A673 (cell line): ENCODE results near the gene LILRB1. TPM values are rescaled to one million over a fixed set of nuclear protein-coding genes. Genes with fewer than 3 reads are reported as not detected.

Source experiments
- BruUV-seq: library from RNA; stranded (reverse); fragments of 400-500 nt; replicated peaks from 2 replicates; lab custom pipeline; 2021; lab: Mats Ljungman, UMichigan
- CTCF ChIA-PET: fragments of 300-600 bp; sonication (Branson Sonifier 250); formaldehyde crosslinking; loops from one replicate; lab custom pipeline; 2022; ENCODE audit warnings: antibody characterized with exemption; lab: Charles Lee
- POLR2A ChIA-PET: fragments of 300-600 bp; sonication (Branson Sonifier 250); formaldehyde crosslinking; loops from one replicate; lab custom pipeline; 2022; ENCODE audit warnings: antibody characterized with exemption; ENCODE audit not compliant: low non-redundant PET; lab: Charles Lee
- DNase-seq: peaks from one replicate; pipeline ENCODE4 v3.0.0-alpha.2; 2015; ENCODE audit warnings: low spot score
- H3K27ac ChIP-seq: fragments of 200-600 bp; sonication (generic); 2 replicates; pipeline ENCODE4 v1.5.1; 2016; ENCODE audit warnings: mixed run types, low read depth, mild to moderate bottlenecking, mixed read lengths, antibody characterized with exemption, low read length; ENCODE audit not compliant: poor library complexity, severe bottlenecking
- H3K27me3 ChIP-seq: fragments of 200-600 bp; sonication (generic); replicated peaks from 2 replicates; pipeline ENCODE4 v1.6.1; 2017; ENCODE audit warnings: mixed run types, low read depth, mild to moderate bottlenecking, mixed read lengths, antibody characterized with exemption, low read length; ENCODE audit not compliant: insufficient read depth, poor library complexity
- H3K36me3 ChIP-seq: fragments of 200-600 bp; sonication (generic); 2 replicates; pipeline ENCODE4 v1.6.1; 2016; ENCODE audit warnings: mixed run types, mild to moderate bottlenecking, mixed read lengths, antibody characterized with exemption, low read length; ENCODE audit not compliant: insufficient read depth, poor library complexity, severe bottlenecking
- H3K4me1 ChIP-seq: fragments of 200-600 bp; sonication (generic); 2 replicates; pipeline ENCODE4 v1.6.1; 2017; ENCODE audit warnings: mixed run types, mild to moderate bottlenecking, mixed read lengths, antibody characterized with exemption, low read length; ENCODE audit not compliant: insufficient read depth, poor library complexity, severe bottlenecking
- H3K4me3 ChIP-seq: fragments of 200-600 bp; sonication (generic); 2 replicates; pipeline ENCODE4 v1.5.1; 2016; ENCODE audit warnings: low read depth, mixed run types, mild to moderate bottlenecking, mixed read lengths, low read length; ENCODE audit not compliant: poor library complexity, severe bottlenecking
- H3K9me3 ChIP-seq: fragments of 200-600 bp; sonication (generic); 2 replicates; pipeline ENCODE4 v1.6.1; 2016; ENCODE audit warnings: mixed run types, low read depth, mild to moderate bottlenecking, mixed read lengths, antibody characterized with exemption, low read length; ENCODE audit not compliant: poor library complexity, severe bottlenecking
- EZH2 ChIP-seq: fragments of 200-600 bp; sonication (generic); IDR thresholded peaks from 2 replicates; pipeline ENCODE4 v1.6.1; 2017; ENCODE audit warnings: borderline replicate concordance, low read depth, mild to moderate bottlenecking, mixed read lengths, antibody characterized with exemption, low read length; ENCODE audit not compliant: poor library complexity, severe bottlenecking
- intact Hi-C: fragments of 100-400 bp; cut with micrococcal nuclease; formaldehyde crosslinking; loops from one replicate; pipeline ENCODE4 v1.10.0; 2022; ENCODE audit not compliant: unreplicated experiment
- total RNA-seq: library from RNA; stranded (reverse); gene quantifications from 2 replicates; pipeline ENCODE4 v1.2.3, GENCODE V29; 2021
- TF ChIP-seq, protein P1 (sequence below): fragments of 300-800, 200-600 bp; sonication (generic); conservative IDR thresholded peaks from 2 replicates; pipeline ENCODE4 v1.5.1; 2017; ENCODE audit warnings: low read depth, mild to moderate bottlenecking, antibody characterized with exemption, low read length, moderate library complexity, mixed read lengths

Gene LILRB1
- total RNA-seq, 1 experiment from 2014 or later, result not detected

DNA sequence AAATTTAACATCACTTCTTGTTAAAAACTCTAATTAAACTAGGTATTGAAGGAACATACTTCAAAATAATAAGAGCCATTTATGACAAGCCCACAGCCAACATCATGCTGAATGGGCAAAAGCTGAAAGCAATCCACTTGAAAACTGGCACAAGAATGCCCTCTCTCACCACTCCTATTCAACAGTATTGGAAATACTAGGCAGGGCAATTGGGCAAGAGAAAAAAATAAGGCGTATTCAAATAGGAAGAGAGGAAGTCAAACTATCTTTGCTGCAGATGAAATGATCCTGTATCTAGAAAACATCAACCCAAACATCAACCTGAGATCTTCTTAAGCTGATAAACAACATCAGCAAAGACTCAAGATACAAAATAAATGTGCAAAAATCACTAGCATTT lies 15.6 kb upstream of the LILRB1 start:
- no peaks in the 10 kb centered on the region for H3K9me3 ChIP-seq
- no peaks in the 10 kb centered on the region for H3K27me3 ChIP-seq
- TF ChIP-seq, protein P1, sequence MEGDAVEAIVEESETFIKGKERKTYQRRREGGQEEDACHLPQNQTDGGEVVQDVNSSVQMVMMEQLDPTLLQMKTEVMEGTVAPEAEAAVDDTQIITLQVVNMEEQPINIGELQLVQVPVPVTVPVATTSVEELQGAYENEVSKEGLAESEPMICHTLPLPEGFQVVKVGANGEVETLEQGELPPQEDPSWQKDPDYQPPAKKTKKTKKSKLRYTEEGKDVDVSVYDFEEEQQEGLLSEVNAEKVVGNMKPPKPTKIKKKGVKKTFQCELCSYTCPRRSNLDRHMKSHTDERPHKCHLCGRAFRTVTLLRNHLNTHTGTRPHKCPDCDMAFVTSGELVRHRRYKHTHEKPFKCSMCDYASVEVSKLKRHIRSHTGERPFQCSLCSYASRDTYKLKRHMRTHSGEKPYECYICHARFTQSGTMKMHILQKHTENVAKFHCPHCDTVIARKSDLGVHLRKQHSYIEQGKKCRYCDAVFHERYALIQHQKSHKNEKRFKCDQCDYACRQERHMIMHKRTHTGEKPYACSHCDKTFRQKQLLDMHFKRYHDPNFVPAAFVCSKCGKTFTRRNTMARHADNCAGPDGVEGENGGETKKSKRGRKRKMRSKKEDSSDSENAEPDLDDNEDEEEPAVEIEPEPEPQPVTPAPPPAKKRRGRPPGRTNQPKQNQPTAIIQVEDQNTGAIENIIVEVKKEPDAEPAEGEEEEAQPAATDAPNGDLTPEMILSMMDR, result no peak
- TF ChIP-seq EZH2, result no peak
- POLR2A ChIA-PET, result no interaction called here
- no TSS peak for BruUV-seq
- CTCF ChIA-PET, result no interaction called here
- H3K4me1 ChIP-seq, result no peaks in the 10 kb centered on the region
- intact Hi-C loops, result no loop called here
- H3K27ac ChIP-seq, result no peak overlapping the region
- H3K4me3 ChIP-seq, result no peak overlapping the region
- H3K36me3 ChIP-seq, result no peaks in the 10 kb centered on the region
- DNase-seq, result no peak

DNA sequence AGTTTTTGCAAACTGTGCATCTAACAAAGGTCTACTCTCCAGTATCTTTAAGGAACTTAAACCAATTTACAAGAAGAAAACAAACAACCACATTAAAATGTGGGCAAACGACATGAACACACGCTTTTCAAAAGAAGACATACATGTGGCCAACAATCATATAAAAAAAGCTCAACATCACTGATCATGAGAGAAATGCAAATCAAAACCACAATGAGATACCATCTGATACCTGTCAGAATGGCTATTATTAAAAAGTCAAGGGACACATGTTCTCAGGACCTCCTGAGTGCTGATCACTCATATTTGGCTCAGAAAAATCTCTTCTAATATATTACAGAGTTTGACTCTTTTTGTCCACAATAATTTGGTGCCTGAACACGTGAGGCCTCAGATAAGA lies 14.2 kb upstream of the LILRB1 start:
- BruUV-seq, result no TSS peak
- H3K4me1 ChIP-seq, result no peaks in the 10 kb centered on the region
- intact Hi-C loops, result no loop called here
- H3K9me3 ChIP-seq, result no peaks in the 10 kb centered on the region
- POLR2A ChIA-PET, result interaction anchor here (0.7 kb wide), 1 partner anchor 439 kb away, joined by 3 read pairs; no protein-coding TSS in a partner anchor
- DNase-seq, result no peak
- no peaks in the 10 kb centered on the region for H3K27me3 ChIP-seq
- no peak overlapping the region for H3K27ac ChIP-seq
- no peak for TF ChIP-seq EZH2
- TF ChIP-seq, protein P1, result no peak
- H3K36me3 ChIP-seq, result no peaks in the 10 kb centered on the region
- CTCF ChIA-PET, result no interaction called here
- H3K4me3 ChIP-seq, result no peak overlapping the region

DNA sequence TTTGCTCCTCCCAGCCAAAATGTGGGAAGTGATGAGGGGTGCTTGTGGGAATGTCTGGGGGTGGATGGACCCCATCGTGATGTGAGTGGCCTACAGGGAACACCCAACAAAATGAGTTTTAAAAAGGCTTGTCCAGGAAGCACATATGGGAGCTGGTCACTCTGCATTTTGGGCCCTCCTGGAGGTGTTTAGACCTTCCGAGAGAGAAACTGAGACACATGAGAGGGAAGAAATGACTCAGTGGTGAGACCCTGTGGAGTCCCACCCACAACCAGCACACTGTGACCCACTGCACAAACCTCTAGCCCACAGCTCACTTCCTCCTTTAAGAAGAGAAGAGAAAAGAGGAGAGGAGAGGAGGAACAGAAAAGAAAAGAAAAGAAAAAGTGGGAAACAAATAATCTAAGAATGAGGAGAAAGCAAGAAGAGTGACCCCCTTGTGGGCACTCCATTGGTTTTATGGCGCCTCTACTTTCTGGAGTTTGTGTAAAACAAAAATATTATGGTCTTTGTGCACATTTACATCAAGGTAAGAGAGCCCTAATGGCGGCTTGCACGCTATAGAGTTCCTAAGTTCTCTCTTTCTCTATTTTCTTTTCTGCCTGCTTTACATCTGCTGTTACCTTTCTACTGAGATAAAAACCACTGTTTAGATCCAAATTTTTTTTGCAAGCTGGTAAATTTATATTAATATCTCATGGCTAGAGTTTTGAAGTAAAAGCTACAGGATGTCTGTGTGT lies 13.3 kb upstream of the LILRB1 start:
- no peak for DNase-seq
- Histone ChIP-seq H3K36me3 (no peaks in the 10 kb centered on the region), H3K4me1 (no peaks in the 10 kb centered on the region), H3K4me3 (no peak overlapping the region), H3K27ac (no peak overlapping the region), H3K9me3 (no peaks in the 10 kb centered on the region), H3K27me3 (peaks cover 5% of the 10 kb centered on the region)
- no TSS peak for BruUV-seq
- POLR2A ChIA-PET, result interaction anchor here (0.7 kb wide), 1 partner anchor 438 kb away, joined by 3 read pairs; no protein-coding TSS in a partner anchor
- intact Hi-C loops, result no loop called here
- no peak for TF ChIP-seq EZH2
- TF ChIP-seq, protein P1, result no peak
- CTCF ChIA-PET, result no interaction called here
